Hematopoietic multipotent progenitor cell treated with erythropoietin and hydrocortisone succinate and interleukin-3 and kit ligand, for 6 days (in vitro differentiated cells): ENCODE data around the gene MRPL43.

Experiments
- DNase-seq: peaks from one replicate; pipeline ENCODE4 v3.0.0-alpha.2; 2015

MRPL43 gene

GRCh38 chr10:101018600-101019439 lies 31.5 kb upstream of the MRPL43 start:
- DNase-seq: peak; percentile 88

GRCh38 chr10:101018118-101018599 lies 30.9 kb upstream of the MRPL43 start:
- no peak for DNase-seq

- no peak for DNase-seq
These were observed 29.5 kb upstream of the MRPL43 start for GRCh38 chr10:101016814-101017213.

- no peak for DNase-seq
These were observed 28.3 kb upstream of the MRPL43 start for GRCh38 chr10:101015582-101015973.

- peak; percentile 47 for DNase-seq
These were observed 27.8 kb upstream of the MRPL43 start for GRCh38 chr10:101014966-101015581.

- peak; percentile 86 for DNase-seq
These were observed 27.1 kb upstream of the MRPL43 start for GRCh38 chr10:101014230-101014884.

GRCh38 chr10:101013365-101013825 lies 26.1 kb upstream of the MRPL43 start:
- no peak for DNase-seq

- DNase-seq: peak; percentile 97
These were observed 25.4 kb upstream of the MRPL43 start for GRCh38 chr10:101012525-101013364.

GRCh38 chr10:101011517-101012423 lies 24.5 kb upstream of the MRPL43 start:
- DNase-seq: peak; percentile 62

- no peak for DNase-seq
These were observed 23.0 kb upstream of the MRPL43 start for GRCh38 chr10:101010329-101010728.

- no peak for DNase-seq
These were observed 21.6 kb upstream of the MRPL43 start for GRCh38 chr10:101008823-101009423.

GRCh38 chr10:101007915-101008822 lies 20.9 kb upstream of the MRPL43 start:
- DNase-seq: no peak

- no peak for DNase-seq
These were observed 19.9 kb upstream of the MRPL43 start for GRCh38 chr10:101007099-101007711.

GRCh38 chr10:101006593-101007098 lies 19.3 kb upstream of the MRPL43 start:
- no peak for DNase-seq

- no peak for DNase-seq
These were observed 18.7 kb upstream of the MRPL43 start for GRCh38 chr10:101005869-101006567.

- no peak for DNase-seq
These were observed 18.1 kb upstream of the MRPL43 start for GRCh38 chr10:101005361-101005760.

- DNase-seq: no peak
These were observed 16.4 kb upstream of the MRPL43 start for GRCh38 chr10:101003639-101004206.

GRCh38 chr10:101002456-101002855 lies 15.2 kb upstream of the MRPL43 start:
- no peak for DNase-seq
